Nephron progenitor cell (in vitro differentiated cells): ENCODE data around the gene JAM2.

Experiments
- DNase-seq: peaks from one replicate; pipeline ENCODE4 v3.0.0; 2021
- H3K27ac Mint-ChIP-seq: 2 replicates; pipeline ENCODE4 v1.8.0; 2021; ENCODE audit warnings: mild to moderate bottlenecking, moderate library complexity, mixed read lengths
- H3K27me3 Mint-ChIP-seq: 2 replicates; pipeline ENCODE4 v1.8.0; 2021; ENCODE audit warnings: mild to moderate bottlenecking, low read depth, mixed read lengths; ENCODE audit not compliant: poor library complexity
- H3K36me3 Mint-ChIP-seq: 2 replicates; pipeline ENCODE4 v1.8.0; 2021; ENCODE audit warnings: low read depth, mixed read lengths
- H3K4me1 Mint-ChIP-seq: 2 replicates; pipeline ENCODE4 v1.8.0; 2021; ENCODE audit warnings: mixed read lengths
- H3K4me3 Mint-ChIP-seq: 2 replicates; pipeline ENCODE4 v1.8.0; 2021; ENCODE audit warnings: mild to moderate bottlenecking, moderate library complexity, mixed read lengths
- H3K9me3 Mint-ChIP-seq: 2 replicates; pipeline ENCODE4 v1.8.0; 2021; ENCODE audit warnings: mild to moderate bottlenecking, moderate library complexity, mixed read lengths
- CTCF ChIP-seq: fragments of 200-600 bp; sonication (generic); IDR thresholded peaks from 2 replicates; pipeline ENCODE4 v1.5.0; 2021; ENCODE audit warnings: antibody characterized with exemption

JAM2 gene

GRCh38 chr21:25640202-25640942 lies 1.3 kb downstream of the JAM2 start:
- peak overlapping the region; percentile 82 for H3K4me3 Mint-ChIP-seq
- peaks cover 16% of the 10 kb centered on the region for H3K4me1 Mint-ChIP-seq
- H3K9me3 Mint-ChIP-seq: no peaks in the 10 kb centered on the region
- peak; percentile 62 for DNase-seq
- H3K36me3 Mint-ChIP-seq: no peaks in the 10 kb centered on the region
- no peak for TF ChIP-seq CTCF
- no peak overlapping the region for H3K27ac Mint-ChIP-seq
- peaks cover 37% of the 10 kb centered on the region for H3K27me3 Mint-ChIP-seq

GRCh38 chr21:25640943-25641292 lies 1.9 kb downstream of the JAM2 start:
- Mint-ChIP-seq H3K36me3 (no peaks in the 10 kb centered on the region), H3K27me3 (peaks cover 37% of the 10 kb centered on the region), H3K4me1 (peaks cover 16% of the 10 kb centered on the region), H3K27ac (no peak overlapping the region), H3K4me3 (peak overlapping the region; percentile 82), H3K9me3 (no peaks in the 10 kb centered on the region)
- no peak for DNase-seq
- no peak for TF ChIP-seq CTCF

- peaks cover 13% of the 10 kb centered on the region for H3K4me1 Mint-ChIP-seq
- DNase-seq: no peak
- H3K36me3 Mint-ChIP-seq: no peaks in the 10 kb centered on the region
- no peak overlapping the region for H3K4me3 Mint-ChIP-seq
- TF ChIP-seq CTCF: no peak
- no peaks in the 10 kb centered on the region for H3K9me3 Mint-ChIP-seq
- H3K27me3 Mint-ChIP-seq: peaks cover 25% of the 10 kb centered on the region
- no peak overlapping the region for H3K27ac Mint-ChIP-seq
These were observed 4.4 kb downstream of the JAM2 start for GRCh38 chr21:25643486-25643885.

GRCh38 chr21:25646474-25646873 lies 7.4 kb downstream of the JAM2 start:
- H3K4me3 Mint-ChIP-seq: no peak overlapping the region
- no peak for TF ChIP-seq CTCF
- H3K27ac Mint-ChIP-seq: no peak overlapping the region
- no peak for DNase-seq
- H3K27me3 Mint-ChIP-seq: peaks cover 9% of the 10 kb centered on the region
- no peaks in the 10 kb centered on the region for H3K4me1 Mint-ChIP-seq
- no peaks in the 10 kb centered on the region for H3K9me3 Mint-ChIP-seq
- H3K36me3 Mint-ChIP-seq: no peaks in the 10 kb centered on the region

- DNase-seq: no peak
- Mint-ChIP-seq H3K27me3 (peaks cover 5% of the 10 kb centered on the region), H3K36me3 (no peaks in the 10 kb centered on the region), H3K27ac (no peak overlapping the region), H3K4me3 (no peak overlapping the region), H3K9me3 (no peaks in the 10 kb centered on the region), H3K4me1 (no peaks in the 10 kb centered on the region)
- TF ChIP-seq CTCF: no peak
These were observed 8.6 kb downstream of the JAM2 start for GRCh38 chr21:25647647-25648046.

- Mint-ChIP-seq H3K4me3 (no peak overlapping the region), H3K27me3 (peaks cover 5% of the 10 kb centered on the region), H3K4me1 (no peaks in the 10 kb centered on the region), H3K27ac (no peak overlapping the region), H3K9me3 (no peaks in the 10 kb centered on the region), H3K36me3 (no peaks in the 10 kb centered on the region)
- TF ChIP-seq CTCF: no peak
- no peak for DNase-seq
These were observed 10.1 kb downstream of the JAM2 start for GRCh38 chr21:25649146-25649545.
